ENCODE measurements around the gene MYBPC3. TPM values are rescaled to one million over a fixed set of nuclear protein-coding genes. Genes with fewer than 3 reads are reported as not detected.

Gene MYBPC3
- total and polyA plus RNA-seq, 2 donors (not counting 3 experiments of a cell fraction or from before 2014, with no cell fraction given) = not detected

- no peak overlapping the region for H3K4me2 ChIP-seq (ENCODE audit: insufficient read depth, low read length)
- no peak overlapping the region for H3K27ac ChIP-seq (ENCODE audit: insufficient read depth, low read depth, low read length)
- ChIA-PET POLR2A (interaction anchor here (0.6 kb wide), 1 partner anchor 17 kb away, joined by 3 read pairs; no protein-coding TSS in a partner anchor), CTCF (interaction anchor here (1.0 kb wide), 1 partner anchor 67 kb away, joined by 3 read pairs; no protein-coding TSS in a partner anchor)
- FAIRE-seq (no peak), DNase-seq (ENCODE audit: low read depth, low spot score) (no peak)
- intact Hi-C loops (cut with micrococcal nuclease) (no loop called here), dilution Hi-C loops (cut with MboI; ENCODE audit: extremely low pct_ligation_motif_present, low sequenced_read_pairs) (no loop called here)
- no peaks in the 10 kb centered on the region for H3K4me1 ChIP-seq (ENCODE audit: control insufficient read depth, extremely low read depth, insufficient read depth, low read length)
- H3K9ac ChIP-seq (replicated peaks; ENCODE audit: extremely low read depth, insufficient read depth, low read length) = no peak overlapping the region
- H3K27me3 ChIP-seq (ENCODE audit: control insufficient read depth in 2 of 2, insufficient read depth in 2 of 2, low read length in 2 of 2) = no peaks in the 10 kb centered on the region
- no peaks in the 10 kb centered on the region for H3K9me1 ChIP-seq (replicated peaks; ENCODE audit: control insufficient read depth, extremely low read depth, insufficient read depth, low read length)
- H3K79me2 ChIP-seq (ENCODE audit: control insufficient read depth, insufficient read depth, low read length) = no peaks in the 10 kb centered on the region
- H3K9me3 ChIP-seq (replicated peaks; ENCODE audit: control insufficient read depth, insufficient read depth, low read length) = no peaks in the 10 kb centered on the region
- peaks cover 34 to 67% of the 10 kb centered on the region in 2 experiments for H3K36me3 ChIP-seq (ENCODE audit: control insufficient read depth in 2 of 2, extremely low read depth in 1 of 2, insufficient read depth in 2 of 2, low read length in 2 of 2)
- H2AFZ ChIP-seq (ENCODE audit: low read depth, low read length) = no peak overlapping the region
- H3K4me3 ChIP-seq (replicated peaks in 1 of 3; ENCODE audit: insufficient read depth in 1 of 3, low read depth in 1 of 3, low read length in 3 of 3) = no peak overlapping the region
- no TSS peak for BruUV-seq (replicated peaks)
- no peaks in the 10 kb centered on the region for H4K20me1 ChIP-seq (replicated peaks; ENCODE audit: control insufficient read depth, extremely low read depth, insufficient read depth, low read length)
- TF ChIP-seq POLR2A (IDR thresholded peaks at IDR 0.05; ENCODE audit: low read depth, low read length) = no peak
- TF ChIP-seq JUN (IDR thresholded peaks at IDR 0.05; ENCODE audit: borderline replicate concordance, insufficient read depth, insufficient read length, low read depth) = no peak
- TF ChIP-seq EZH2 (IDR thresholded peaks at IDR 0.05; ENCODE audit: borderline replicate concordance, low read depth, low read length, severe bottlenecking) = no peak
- no peak for TF ChIP-seq POLR2AphosphoS5 (IDR thresholded peaks at IDR 0.05; ENCODE audit: insufficient read depth, low read depth, low read length)
- TF ChIP-seq FOS (IDR thresholded peaks at IDR 0.05; ENCODE audit: borderline replicate concordance, insufficient read depth, low read length) = no peak
- TF ChIP-seq, protein P1, sequence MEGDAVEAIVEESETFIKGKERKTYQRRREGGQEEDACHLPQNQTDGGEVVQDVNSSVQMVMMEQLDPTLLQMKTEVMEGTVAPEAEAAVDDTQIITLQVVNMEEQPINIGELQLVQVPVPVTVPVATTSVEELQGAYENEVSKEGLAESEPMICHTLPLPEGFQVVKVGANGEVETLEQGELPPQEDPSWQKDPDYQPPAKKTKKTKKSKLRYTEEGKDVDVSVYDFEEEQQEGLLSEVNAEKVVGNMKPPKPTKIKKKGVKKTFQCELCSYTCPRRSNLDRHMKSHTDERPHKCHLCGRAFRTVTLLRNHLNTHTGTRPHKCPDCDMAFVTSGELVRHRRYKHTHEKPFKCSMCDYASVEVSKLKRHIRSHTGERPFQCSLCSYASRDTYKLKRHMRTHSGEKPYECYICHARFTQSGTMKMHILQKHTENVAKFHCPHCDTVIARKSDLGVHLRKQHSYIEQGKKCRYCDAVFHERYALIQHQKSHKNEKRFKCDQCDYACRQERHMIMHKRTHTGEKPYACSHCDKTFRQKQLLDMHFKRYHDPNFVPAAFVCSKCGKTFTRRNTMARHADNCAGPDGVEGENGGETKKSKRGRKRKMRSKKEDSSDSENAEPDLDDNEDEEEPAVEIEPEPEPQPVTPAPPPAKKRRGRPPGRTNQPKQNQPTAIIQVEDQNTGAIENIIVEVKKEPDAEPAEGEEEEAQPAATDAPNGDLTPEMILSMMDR (IDR thresholded peaks at IDR 0.05; ENCODE audit: extremely low read depth in 1 of 2, insufficient read depth in 1 of 2, low read depth in 1 of 2, low read length in 2 of 2) = no peak
- TF ChIP-seq MYC (IDR thresholded peaks at IDR 0.05; ENCODE audit: low read depth, low read length) = no peak
- TF ChIP-seq, protein P2, sequence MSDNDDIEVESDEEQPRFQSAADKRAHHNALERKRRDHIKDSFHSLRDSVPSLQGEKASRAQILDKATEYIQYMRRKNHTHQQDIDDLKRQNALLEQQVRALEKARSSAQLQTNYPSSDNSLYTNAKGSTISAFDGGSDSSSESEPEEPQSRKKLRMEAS (IDR thresholded peaks at IDR 0.05; ENCODE audit: insufficient read depth, insufficient read length) = no peak
- TF ChIP-seq GATA2 (IDR thresholded peaks at IDR 0.05; ENCODE audit: insufficient read depth, insufficient read length, low read depth, low read length) = no peak
These were observed 64.4 kb downstream of the MYBPC3 start for GRCh38 chr11:47288066-47288465.

Data from endothelial cell of umbilical vein (primary cell).